GM19372 (cell line): Measurements from ENCODE around the gene NPIPB8.
"Not testable (repeated sequence)": the region's sequence is repeated elsewhere in the genome, so short reads cannot be mapped to it uniquely, and the experiment has no call there.

Source experiments
- ATAC-seq: cut with Tn5 transposase; IDR thresholded peaks from one replicate; pipeline ENCODE4 v1.9.1; 2021; ENCODE audit warnings: mild to moderate bottlenecking, low read depth, moderate library complexity; ENCODE audit not compliant: unreplicated experiment

Gene NPIPB8

DNA sequence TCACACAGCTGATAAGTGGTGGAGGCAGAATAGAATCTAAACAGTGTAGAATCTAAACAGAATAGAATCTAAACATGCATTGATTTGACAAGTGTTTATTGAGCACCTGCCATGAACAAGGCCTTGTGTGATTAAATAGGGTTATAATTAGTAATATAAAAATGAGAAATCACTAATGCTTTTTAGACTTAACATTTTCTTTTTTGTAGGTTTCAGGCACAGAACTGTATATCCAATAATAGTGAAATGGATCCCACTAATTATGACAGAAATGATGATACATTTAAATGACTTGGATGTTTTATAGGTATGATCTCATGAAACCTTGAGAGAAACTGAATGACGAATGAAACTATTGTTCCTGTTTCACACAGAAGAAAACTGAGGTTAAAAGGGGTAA lies at the start of gene NPIPB8:
Gene NPIPB8, plus strand, starts transcription at position 301 of the 400 bp plus-strand sequence. CDS start 296 bp downstream, outside the sequence.
- ATAC-seq, result not testable (repeated sequence)

DNA sequence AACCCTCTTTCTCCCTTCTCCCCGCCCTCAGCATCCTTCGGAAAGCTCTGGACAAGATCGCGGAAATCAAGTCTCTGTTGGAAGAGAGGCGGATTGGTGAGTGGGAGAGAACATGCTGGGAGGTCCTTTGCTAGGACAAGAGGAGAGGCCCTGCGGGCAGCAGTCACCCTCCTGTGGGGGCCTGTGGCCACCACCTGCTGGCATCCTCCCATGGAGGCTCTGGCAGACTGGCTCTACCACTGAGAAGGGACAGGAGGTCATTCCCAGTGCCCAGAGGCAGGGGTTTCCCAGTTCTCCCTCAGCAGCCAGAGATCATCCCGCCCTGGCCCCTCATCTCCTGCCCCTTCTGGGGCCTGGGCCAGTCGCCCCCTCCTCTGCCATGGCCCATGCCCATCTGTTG lies 48.8 kb upstream of the NPIPB8 start:
- no peak for ATAC-seq

DNA sequence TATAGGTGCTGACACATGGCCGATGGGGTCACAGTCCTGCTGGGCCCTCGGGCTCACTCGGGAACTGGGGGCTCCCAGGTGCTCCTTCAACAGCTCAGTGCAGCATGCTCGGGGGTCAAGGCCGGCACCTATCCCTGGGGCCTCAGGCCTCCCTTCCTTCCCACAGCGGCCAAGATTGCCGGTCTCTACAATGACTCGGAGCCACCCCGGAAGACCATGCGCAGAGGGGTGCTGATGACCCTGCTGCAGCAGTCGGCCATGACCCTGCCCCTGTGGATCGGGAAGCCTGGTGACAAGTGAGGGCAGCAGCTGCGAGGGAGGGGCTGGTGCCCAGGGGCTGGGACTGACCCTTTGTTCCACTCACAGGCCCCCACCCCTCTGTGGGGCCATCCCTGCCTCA lies 47.9 kb upstream of the NPIPB8 start:
- no peak for ATAC-seq

DNA sequence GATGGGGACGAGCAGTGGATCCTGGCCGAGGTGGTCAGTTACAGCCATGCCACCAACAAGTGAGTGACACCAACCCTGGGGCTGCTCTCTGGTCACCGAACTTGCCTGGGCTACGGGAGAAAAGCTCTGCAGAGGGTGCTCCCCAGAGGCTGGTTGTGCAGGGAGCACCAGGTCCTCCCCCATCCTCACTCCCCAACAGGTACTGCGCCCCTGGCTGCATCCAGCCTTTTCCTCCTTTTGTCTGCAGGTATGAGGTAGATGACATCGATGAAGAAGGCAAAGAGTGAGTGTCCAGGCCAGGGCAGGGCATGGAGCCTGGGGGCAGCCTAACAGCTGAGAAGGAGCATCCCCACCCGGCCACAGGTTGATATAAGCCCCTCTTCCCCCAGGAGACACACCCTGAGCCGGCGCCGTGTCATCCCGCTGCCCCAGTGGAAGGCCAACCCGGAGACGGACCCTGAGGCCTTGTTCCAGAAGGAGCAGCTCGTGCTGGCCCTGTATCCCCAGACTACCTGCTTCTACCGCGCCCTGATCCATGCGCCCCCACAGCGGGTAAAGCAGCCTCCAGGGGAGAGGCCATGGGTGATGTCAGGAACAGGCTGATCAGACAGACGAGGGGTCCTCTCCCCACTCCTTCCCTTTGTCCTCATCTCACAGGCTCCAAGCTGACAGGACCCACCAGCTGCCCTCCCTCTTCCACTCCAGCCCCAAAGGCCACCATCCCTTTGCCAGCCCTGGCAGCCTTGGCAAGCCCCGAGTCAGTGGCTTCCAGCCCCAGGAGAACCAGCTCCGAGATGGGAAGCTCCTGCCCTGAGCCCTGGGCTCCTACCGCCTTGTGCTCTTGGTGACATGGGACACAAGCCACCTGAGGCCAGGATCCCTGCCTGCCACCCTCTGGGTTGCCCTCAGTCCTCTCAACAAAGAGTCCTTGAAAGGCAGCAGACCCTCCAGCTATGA lies 47.2 kb upstream of the NPIPB8 start:
- ATAC-seq, result no peak

DNA sequence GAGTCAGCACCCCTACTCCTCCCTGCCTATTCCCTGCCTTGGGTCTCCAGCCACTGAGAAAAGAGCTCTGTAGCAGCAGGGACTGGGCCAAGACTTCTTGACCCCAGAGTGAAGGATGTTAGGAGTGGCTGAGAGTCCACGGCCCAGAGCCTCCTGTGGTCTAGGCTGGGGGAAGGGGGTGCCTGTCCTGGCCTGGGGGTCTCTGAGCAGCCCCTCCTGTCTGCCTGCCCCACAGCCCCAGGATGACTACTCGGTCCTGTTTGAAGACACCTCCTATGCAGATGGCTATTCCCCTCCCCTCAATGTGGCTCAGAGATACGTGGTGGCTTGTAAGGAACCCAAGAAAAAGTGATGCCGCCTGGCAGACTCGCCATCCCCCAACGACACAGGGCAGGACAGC lies 46.5 kb upstream of the NPIPB8 start:
- ATAC-seq, result no peak

DNA sequence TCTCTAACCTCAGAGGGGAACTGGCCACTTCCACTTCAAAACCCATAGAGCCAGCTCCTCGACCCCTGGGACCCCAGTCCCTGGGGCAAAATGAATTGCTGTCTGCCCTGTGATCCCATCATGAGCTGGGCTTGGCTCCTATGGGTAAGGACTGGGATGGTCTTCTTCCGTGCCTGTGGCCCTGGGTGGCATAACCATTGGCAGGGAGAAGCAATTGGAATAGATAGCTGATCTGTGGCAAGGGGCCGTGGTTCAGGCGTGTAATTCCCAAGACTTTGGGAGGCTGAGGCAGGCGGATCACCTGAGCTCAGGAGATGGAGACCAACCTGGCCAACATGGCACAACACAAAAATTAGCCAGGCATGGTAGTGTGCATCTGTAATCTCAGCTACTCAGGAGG lies 45.4 kb upstream of the NPIPB8 start:
- ATAC-seq, result no peak

DNA sequence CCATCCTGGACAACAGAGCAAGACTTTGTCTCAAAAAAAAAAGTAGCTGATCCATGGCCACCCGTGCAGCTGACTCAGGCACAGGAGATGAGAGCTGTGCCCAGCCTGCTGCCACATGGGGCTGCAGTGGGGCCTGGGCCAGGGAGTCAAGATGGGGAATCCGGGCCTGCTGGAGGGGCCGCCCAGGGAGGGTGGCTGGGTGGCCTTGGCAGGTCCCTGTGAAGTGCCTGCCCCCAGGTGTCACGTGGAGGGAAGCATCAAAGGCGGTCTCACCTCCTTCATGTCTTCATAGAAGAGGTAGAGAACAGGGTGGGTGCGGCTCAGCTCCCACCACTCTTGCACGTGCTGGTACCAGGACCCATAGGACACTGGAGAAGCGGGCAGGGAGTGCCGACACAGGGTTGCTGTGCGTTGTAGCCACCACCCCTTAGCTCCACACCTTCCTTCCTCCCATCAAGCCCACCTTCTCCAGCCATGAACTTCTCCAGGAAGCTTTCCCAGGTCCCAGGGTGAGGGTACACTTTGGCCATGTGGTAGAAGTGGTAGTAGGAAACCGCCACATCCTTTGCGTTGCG lies 44.8 kb upstream of the NPIPB8 start:
- no peak for ATAC-seq

DNA sequence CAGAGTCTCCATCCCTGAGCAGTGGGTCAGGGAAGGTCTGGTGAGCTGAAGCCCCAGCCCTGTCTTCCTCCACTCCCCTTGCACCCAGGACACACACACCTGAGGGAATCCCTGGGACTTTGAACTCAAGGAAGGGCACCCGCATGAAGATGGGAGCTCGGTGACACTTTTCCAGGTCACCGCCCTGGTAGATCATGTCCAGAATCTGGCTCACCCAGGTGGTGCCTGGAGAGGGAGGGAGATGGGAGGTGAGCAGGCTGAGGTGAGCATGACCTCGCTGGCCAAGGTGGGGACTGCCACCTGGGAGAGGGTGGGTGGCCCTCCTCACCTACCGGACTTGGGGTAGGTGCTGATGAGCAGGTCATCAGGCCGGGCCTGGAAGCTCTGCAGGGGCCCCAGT lies 42.4 kb upstream of the NPIPB8 start:
- not testable (repeated sequence) for ATAC-seq

DNA sequence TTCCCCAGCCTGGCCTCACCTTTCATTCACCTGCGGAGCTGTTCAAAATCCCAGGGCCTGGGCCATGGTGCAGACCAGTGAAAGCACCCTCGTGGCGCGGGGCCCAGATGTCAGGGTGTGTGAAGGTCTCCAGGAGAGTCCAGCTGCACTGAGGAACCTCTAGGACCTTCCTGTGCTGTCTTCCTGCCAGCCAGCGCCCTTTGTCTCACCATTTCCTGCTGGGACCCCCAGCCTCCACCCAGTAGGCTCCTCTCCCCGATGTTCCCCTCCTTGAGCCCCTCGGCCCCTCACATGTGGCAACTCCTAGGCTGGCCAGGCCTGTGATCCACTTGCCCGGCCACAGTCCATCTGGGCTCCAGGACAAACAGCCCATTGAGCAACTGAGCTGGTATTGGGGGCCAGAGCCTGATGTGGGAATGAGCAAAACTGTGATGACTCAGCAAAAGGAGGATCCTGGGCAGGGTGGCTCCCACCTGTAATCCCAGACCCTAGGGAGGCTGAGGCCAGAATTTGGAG lies 41.7 kb upstream of the NPIPB8 start:
- ATAC-seq, result no peak

DNA sequence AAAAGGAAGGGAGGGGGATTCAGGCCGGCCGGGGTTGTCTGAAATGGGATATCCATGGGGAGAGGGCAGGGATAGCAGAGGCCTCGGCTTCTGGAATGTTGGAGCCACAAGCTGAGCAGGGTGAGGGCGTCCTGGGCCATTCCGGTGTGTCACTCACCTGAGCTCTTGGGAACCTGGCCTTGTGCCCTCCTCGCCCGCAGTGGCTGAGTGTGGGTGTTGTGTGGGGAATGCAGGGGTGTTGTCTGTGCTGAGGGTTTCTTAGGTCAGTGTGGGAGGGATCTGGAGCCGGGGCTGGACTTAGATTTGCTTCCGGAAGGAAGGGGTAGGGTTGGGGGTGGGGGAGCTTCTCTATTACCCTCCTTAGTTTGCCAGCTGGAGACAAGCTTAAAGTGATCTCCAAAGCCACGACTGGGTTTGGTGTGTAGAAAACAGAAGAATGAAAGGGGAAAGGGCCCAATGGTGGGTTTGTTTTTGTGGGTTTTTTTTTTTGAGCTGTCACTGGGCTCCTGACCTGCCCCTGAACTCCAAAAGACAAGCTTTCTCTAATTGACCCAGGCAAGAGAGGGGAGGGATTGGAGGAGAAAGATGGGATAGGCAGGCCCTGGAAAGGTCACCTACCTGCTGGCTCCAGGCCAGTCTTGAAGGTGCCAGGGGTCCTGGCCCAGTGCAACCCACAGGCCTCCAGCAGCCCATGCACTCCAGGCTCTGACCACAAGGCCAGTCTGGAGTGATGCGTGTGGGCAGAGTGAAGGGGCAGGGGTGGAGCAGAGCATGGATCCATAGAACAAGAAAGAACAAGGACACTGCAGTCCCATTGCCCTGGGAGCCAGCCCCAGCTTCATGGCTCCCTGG lies 40.8 kb upstream of the NPIPB8 start, which contains the start of gene SULT1A2:
Gene SULT1A2, minus strand, starts transcription at position 211 of the 852 bp plus-strand sequence. CDS start 1,120 bp downstream, outside the sequence.
- no peak for ATAC-seq

DNA sequence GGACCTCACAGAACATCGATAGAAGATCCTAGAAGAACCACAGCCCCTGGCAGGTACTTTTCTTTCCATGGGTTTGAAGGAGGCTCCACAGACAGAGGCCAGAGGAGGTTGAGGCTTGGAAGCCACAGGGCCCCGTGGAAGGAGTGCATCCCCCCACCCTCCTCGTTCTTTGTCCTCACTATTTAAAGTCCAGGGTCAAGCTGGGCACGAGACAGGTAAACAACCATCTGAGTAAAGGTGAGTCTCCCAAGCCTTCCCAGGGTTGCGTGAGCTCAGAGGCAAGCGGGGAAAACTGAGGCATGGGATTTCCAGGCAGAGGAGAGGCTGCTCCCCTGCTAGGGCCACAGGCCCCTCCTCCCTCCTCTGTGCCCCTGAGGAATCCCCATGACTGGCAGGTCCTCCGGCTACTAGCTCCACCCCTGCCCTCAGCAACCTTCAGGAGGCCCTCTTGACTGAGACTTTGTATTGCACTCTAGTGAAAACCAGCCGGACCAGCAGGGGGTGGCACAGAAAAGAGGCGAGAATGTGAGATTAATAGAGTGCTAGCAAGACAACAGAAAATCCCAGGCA lies 40.1 kb upstream of the NPIPB8 start:
- no peak for ATAC-seq

DNA sequence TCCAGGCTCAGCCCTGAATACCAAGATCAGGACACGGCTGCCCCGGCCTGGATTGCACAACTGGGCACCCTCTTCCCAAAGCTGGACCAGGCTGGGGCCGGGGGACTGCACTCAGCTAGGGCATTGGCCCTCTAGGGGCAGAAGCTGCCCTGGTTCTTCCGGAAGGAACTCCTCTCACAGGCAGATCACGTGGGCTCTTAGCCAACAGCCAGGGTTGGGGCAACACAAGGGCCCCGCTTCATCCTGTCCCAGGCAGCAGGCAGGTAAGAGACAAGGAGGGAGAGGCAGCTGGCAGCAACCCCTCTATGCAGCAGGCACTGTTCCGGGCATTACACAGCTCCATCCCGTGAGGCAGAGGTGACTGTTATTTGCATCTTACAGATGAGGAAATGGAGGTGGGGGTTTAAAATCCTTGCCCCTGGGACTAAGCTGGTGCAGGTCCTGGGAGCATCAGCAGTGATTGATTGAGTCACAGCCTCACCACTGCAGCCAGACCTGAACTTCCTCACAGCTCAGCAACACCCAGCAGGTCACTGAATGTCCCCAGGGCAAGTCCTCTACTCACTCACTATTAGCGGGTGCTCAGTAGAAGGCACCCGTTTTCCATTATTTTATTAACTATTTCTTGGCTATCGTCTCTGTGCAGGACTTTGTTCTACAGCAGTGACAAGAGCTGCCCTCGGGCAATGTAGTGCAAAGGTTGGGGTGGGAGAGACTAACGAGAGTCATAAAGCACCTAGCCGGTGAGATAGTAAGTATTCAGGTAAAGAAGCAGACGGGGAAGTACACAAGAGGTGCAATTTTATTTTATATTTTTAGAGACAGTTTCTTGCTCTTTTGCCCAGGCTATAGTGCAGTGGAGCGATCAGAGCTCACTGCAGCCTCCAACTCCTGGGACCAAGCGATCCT lies 38.2 kb upstream of the NPIPB8 start:
- not testable (repeated sequence) for ATAC-seq

DNA sequence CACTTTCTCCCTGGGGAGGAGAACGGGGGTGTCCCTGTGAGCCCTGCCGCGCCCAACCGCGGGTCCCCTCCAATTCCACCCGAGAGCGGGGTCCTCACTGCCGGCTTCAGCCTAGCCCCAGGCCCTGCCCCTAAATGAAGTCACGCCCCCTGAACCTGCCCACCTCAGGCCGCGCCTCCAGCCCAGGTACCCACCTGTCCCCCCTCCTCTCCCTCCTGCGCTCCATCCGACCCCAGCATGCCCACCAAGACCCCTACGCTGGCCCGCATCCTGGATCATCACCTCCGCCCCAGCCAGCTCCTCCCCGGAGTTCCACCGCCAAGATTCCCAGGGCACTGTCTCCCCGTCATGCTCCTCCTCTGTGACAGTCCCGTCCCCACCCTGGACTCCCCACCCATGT lies 36.9 kb upstream of the NPIPB8 start:
- not testable (repeated sequence) for ATAC-seq

DNA sequence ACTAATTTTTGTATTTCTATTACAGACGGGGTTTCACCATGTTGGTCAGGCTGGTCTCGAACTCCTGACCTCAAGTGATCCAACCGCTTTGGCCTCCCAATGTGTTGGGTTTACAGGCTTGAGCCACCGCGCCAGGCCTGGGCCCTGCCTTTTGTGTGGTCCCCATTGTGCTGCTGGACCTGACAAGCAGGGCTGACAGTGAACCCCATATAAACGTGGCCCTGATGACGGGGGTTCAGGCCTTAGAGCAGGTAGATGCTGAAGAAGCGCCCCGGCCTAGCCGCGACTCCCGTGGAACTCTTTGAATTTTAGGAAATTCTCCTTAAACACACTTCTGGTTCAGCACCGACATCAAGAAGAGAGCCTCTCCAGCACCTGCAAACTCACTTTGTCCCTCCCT lies 36.3 kb upstream of the NPIPB8 start:
- not testable (repeated sequence) for ATAC-seq

DNA sequence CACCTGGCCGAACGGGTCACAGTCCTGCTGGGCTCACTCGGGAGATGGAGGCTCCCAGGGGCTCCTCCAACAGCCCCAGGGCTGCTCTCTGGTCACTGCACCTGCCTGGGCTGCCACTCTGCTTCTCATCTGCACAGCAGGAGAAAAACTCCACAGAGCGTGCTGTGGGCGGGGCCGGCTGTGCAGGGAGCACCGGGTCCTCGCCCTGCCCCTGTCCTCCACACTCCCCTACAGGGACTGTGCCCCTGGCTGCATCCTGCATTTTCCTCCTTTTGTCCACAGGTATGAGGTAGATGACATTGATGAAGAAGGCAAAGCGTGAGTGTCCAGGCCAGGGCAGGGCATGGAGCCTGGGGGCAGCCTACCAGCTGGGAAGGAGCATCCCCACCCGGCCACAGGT lies 35.8 kb upstream of the NPIPB8 start:
- not testable (repeated sequence) for ATAC-seq

DNA sequence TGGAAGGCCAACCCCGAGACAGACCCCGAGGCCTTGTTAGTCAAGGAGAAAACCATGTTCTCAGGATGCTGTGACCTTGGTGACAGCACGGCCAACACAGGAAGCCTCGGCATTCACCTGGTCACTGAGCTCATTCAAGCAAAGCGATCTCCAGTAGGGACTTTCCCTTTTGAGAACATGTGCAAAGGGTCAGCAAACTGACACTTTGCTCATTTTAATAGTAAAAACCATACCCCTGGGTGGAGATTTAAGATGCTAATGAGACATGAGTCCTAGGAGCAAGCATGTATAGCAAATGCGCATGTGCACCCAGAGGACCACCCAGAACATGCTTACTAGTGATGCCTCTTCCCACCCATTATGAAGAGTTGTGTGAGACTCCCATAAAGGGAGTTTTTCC lies 35.3 kb upstream of the NPIPB8 start:
- no peak for ATAC-seq

DNA sequence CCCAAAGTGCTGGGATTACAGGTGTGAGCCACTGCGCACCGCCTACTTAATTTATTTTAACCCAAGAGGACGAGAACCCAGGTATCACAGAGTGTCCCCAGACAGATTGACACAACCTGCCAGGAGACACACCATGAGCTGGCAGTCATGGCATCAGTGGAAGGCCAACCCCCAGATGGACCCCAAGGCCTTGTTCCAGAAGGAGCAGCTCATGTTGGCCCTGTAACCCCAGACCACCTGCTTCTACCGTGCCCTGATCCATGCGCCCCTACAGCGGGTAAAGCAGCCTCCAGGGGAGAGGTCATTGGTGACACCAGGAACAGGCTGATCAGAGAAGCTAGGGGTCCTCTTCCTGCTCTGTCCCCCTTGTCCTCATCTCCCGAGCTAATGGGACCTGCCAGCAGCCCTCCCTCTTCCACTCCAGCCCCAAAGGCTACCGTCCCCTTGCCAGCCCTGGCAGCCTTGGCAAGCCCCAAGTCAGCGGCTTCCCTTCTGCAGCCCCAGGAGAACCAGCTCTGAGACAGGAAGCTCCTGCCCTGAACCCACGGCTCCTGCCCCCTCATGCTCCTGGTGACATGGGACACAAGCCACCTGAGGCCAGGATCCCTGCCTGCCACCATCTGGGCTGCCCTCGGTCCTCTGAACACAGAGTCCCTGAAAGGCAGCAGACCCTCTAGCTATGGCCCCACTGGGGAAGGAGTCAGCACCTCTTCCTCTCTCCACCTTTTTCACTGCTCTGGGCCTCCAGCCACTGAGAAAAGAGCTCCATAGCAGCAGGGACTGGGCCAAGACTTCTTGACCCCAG lies 34.3 kb upstream of the NPIPB8 start:
- no peak for ATAC-seq

DNA sequence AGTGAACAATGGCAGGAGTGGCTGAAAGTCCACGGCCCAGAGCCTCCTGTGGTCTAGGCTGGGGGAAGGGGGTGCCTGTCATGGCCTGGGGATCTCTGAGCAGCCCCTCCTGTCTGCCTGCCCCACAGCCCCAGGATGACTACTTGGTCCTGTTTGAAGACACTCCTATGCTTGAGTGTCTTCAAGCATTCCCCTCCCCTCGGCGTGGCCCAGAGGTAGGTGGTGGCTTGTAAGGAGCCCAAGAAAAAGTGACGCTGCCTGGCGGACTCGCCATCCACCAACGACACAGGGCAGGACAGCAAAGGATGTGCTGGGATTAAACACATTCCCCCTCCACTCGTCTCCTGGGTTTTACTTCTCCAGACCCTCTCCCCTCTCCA lies 33.7 kb upstream of the NPIPB8 start:
- no peak for ATAC-seq
